ENCODE data around the gene MEGF10. TPM values are rescaled to one million over a fixed set of nuclear protein-coding genes. Genes with fewer than 3 reads are reported as not detected.
"Not testable (repeated sequence)": the region's sequence is repeated elsewhere in the genome, so short reads cannot be mapped to it uniquely, and the experiment has no call there.

Gene MEGF10
- 1.1 and 2.7 TPM in 2 replicates for total RNA-seq (2014; rRNA removed; shearing (Covaris generic))
- polyA plus RNA-seq (2015; cell fraction: cytosol; rRNA removed), result 0.03 and 0.05 TPM in 2 replicates
- polyA plus RNA-seq (2015; cell fraction: nucleus; rRNA removed), result 0.19 and 0.20 TPM in 2 replicates

DNA sequence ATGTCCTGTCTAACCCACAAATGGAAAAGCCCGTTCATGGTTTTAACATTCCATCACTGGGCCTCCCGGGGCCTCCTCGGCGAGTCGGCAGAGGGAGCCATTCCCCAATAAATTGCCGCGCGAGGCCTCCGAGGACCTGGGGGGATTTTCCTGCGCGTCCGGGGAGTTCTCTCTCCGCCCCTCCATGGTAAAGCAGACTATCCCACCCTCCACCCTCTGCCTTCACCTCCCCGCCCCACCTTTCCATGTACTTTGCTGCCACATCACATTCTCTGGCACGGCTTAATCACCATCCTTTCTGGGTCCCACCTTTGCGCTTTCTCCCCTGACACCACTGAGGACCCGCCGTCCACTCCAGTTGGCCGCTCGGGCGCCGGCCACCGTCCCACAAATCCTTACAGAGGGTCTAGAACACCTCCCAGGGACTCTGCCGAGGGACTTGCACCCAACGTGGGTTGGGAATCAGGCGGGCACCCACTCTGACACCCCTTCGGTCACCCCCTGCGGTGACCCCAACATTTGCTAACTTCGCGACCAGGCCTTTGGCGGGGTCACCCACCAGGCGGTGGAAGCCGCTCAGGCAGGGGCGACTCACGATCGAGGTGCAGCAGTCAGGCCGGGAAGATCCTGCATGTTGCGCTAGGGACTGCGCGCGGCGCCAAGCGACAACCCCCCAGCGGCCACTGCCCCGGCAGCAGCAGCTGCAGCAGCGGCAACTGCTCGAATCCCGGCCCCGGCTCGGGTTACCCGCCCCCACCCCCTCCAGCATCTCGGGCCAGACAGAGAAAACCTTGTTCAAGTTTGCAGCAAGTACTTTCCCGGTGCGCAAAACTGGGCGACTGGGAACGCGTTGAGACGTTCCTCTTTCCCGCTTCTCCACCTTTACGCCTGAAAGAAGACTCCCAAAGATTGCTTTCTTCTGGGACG is at the start of gene MEGF10:
TSS of gene MEGF10 (plus strand) at position 778 of the 927 bp plus-strand sequence. CDS start 40,513 bp downstream, outside the sequence.
- DNase-seq (ENCODE audit: low read depth), result peak; percentile 39

DNA sequence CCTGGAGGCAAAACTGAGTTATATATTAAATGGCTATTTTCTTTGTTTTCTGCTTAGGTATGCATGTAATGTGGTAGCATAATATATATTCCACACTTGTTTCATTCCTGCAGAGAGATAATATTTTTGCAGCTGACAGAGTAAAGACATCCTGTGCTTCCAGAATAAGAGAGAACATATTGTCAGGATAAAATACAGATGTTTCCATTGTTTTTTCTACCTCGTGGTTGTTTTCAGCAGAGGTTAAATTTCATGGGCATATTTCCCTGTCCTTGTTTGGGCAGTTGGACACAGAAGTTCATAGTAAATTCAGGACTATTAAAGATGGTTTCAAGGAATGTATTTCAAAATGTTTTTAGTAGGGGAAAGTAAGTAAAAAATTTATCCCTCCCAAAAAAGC is 47.6 kb upstream of the MEGF10 start:
- DNase-seq (ENCODE audit: low read depth), result no peak

DNA sequence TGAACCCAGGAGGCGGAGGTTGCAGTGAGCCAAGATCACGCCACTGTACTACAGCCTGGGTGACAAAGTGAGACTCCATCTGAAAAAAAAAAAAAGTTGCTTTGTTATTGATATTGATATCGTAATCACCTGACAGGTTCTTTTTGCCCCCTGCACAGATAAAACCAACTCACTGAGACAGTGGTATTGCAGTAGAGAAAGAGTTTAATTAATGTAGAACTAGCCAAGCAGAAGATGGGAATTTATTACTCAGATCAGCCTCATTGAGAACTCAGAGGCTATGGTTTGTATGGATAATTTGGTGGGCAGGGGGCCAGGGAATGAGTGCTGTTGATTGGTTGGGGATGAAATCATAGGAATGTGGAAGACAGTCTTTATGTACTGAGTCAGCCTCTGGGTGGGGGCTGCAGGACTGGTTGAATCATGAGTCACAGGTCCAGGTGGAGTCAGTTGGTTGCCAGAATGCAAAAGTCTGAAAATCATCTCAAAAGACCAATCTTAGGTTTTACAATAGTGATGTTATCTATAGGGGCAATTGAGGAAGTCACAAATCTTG is 35.8 kb upstream of the MEGF10 start:
- peak; percentile 95 for DNase-seq (ENCODE audit: low read depth)

DNA sequence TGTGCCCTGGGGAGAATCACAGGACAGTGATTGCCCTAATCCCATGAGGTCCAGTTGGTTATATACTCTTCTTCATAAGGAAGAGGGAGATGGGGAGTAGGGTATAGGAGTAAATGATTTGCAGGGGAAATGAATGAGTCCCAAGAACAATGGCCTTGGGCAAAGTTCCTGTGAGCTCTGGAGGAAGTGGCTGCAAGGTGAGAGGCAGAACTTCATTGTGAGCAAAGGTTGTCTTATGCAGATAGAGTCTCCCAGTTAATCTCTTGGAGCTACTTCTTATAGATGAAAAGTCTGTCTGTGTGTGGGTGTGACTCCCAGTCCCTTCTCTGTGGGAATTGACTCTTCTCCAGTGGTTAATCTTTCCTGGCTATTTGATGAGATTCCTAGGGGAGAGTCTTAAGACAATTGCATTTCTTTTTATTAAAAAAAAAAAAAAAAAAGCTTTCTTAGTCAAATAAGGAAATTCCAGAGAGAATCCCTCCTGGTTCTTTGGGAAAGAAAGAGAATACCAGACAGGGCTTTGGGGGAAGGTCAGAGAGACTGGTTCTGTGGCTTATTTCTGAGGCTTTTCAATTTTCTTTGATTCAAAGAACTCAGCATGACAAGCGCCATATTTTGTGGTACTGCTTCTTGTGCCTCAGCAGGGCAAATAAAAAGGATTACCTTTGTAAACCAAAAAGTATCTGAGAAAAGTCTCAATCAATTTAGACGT is 33.6 kb upstream of the MEGF10 start:
- DNase-seq (ENCODE audit: low read depth), result no peak

DNA sequence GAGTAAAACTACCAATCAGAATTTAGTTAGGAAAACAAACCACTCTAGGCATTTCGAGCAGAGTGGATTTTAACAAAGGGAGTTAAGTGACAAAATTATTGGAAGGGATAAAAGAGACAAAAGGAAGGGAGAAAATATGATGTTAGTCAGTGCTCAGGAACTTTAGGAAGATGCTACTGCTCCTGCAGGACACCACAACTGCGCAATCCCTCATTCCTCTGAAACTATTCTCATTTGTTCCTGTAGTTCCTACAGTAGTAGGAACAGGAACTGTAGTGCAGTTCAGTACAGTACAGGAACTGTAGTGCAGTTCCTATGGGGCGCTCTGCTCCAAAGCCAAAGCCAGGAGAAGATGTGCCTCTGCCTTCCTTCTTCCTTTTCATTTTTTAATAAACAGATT is 29.9 kb upstream of the MEGF10 start:
- no peak for DNase-seq (ENCODE audit: low read depth)

DNA sequence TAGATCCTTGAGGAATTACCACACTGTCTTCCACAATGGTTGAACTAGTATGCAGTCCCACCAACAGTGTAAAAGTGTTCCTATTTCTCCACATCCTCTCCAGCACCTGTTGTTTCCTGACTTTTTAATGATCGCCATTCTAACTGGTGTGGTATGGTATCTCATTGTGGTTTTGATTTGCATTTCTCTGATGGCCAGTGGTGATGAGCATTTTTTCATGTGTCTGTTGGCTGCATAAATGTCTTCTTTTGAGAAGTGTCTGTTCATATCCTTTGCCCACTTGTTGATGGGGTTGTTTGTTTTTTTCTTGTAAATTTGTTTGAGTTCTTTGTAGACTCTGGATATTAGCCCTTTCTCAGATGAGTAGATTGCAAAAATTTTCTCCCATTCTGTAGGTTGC is 25.1 kb upstream of the MEGF10 start:
- not testable (repeated sequence) for DNase-seq (ENCODE audit: low read depth)

DNA sequence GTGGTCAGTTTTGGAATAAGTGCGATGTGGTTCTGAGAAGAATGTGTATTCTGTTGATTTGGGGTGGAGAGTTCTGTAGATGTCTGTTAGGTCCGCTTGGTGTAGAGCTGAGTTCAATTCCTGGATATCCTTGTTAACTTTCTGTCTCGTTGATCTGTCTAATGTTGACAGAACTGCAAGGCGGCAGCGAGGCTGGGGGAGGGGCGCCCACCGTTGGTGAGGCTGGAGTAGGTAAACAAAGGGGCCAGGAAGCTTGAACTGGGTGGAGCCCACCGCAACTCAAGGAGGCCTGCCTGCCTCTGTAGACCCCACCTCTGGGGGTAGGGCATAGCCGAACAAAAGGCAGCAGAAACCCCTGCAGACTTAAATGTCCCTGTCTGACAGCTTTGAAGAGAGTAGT is 22.3 kb upstream of the MEGF10 start:
- not testable (repeated sequence) for DNase-seq (ENCODE audit: low read depth)

DNA sequence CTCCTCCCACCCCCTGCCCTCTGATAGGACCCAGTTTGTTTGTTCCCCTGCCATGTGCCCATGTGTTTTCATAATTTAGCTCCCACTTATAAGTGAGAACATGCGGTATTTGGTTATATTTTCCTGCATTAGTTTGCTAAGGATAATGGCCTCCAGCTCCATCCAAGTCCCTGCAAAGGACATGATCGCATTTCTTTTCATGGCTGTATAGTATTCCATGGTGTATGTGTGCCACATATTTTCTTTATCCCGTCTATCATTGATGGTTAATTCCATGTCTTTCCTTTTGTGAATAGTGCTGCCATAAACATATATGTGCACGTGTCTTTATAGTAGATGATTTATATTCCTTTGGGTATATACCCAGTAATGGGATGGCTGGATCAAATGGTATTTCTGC is 19.9 kb upstream of the MEGF10 start:
- not testable (repeated sequence) for DNase-seq (ENCODE audit: low read depth)

DNA sequence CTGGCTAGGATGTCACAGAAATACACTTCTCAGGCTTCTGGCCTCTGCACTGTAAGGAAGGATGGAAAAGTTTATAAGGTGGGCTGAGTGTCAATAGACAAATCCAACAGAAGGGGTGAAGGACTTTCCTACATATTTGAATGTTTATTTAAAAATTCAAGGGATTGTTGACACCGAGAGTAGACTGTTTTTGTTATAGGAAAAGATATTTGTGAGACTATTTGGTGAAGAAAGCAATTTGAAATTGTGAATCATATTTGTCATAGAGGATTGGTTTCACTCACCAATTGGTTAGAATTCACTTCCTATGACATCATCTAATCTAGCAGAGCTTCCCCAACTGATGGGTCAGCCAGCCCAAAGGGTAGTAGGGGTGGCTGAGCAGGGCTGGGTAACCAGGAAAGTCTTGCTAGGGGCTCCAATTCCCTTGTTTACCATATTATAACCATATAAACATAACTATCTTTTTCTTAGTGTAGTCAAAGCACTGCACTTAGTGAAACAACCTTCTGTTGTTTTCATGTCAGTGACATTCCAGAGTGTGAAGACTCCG is 14.9 kb upstream of the MEGF10 start:
- DNase-seq (ENCODE audit: low read depth), result no peak

DNA sequence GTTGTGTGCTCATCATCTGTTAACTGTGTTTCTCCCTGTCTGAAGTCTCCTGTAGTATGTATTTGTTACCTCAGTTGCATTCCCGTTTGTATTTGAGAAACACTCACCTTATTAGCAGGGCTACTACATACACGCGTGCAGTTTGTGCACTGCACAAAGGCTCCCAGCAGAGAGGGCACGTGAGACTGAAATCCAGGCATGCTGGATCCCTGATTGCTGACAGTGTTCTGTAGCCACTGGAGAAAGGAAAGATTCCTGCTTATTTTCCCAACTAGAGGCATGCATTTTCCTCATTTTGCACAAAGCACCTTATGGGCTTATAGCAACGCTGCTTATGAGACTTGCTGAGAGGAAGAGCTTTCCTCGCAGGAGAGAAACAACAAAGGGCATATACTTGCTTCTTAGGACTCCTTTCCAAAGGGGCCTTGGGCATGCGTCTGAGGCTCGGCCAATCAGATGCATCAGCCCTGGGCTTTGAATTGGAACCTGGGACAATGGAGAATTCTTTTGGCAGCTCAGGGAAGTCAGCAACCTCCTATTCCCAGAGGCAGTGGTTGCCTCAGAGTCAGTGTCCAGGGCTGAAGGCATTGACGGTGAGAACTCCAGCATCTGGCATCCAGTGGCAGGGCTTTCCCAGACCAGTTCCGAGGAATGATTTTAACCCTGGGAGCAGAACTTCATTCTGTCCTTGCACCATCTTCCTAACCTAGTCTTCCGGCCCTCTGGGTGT is 9.9 kb upstream of the MEGF10 start:
- no peak for DNase-seq (ENCODE audit: low read depth)

DNA sequence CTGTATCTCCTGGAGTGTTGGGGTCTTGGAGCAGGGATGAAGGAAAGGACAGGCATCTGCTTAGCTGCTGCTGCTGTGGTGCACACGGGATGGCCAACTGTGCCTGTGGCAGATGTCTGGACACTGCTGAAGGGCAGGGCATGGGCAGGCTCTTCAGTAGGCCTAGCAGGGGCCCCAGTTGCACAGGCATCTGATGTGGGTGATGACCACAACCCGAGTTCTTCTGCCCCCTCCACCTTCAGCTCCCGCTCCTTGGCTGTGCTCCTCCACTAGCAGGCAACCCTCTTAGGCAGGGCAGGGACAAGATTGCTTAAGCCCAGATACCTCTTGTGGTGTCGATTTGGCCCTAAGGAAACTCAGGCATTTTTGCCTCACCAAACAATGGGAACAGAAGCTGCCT is 9.0 kb upstream of the MEGF10 start:
- DNase-seq (ENCODE audit: low read depth), result no peak

DNA sequence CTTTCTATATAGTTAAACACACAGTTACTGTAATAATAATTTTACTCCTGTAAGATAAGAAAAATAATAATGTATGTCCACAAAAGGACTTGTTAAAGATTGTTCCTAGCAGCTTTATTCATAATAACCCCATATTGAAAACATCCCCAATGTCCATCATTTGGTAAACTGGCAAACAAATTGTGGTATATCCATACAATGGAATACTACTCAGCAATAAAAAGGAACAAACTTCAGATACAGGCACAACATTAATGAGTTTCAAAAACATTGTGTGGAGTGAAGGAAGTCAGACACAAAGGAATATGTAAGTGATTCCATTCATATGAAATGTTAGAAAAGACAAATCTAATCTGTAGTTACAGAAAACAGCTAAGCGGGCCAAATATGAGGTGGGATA is 1.9 kb upstream of the MEGF10 start:
- no peak for DNase-seq (ENCODE audit: low read depth)

DNA sequence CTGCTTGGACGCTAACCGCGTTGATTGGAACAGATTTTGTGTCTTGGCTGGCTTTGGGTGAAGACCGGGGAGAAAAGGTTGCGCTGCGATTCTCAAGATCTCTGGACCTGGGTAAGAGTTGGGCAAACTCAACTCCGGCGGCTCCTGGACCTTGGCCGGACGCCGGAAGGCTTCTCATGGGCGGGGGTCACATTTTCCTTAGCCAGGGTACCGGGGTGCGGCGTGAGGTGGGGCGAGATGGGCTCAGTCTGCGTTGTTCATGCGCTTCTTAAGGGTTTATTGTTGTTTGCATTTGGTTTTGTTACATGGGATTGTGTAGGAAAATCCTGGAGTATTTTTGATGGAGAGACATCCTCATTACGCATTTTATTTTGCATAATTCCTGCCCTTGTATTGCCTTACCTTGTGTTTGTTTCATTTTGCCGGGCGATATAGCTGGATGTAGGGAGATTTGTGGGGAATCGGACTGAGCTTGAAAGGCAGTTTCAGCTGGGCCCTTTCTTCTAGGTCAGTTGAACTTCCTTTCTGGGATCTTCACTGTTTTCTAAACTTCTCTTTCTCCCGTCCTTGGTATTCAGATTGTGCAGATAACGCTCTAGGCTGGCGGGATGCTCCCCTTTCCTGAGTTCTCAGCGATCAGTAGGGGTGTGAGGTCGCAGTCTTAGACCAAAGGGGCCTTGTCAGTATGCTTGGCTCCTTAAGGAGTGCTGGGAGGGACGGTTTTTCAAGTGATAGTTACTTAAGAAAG is 524 bp downstream of the MEGF10 start:
- DNase-seq (ENCODE audit: low read depth), result no peak

DNA sequence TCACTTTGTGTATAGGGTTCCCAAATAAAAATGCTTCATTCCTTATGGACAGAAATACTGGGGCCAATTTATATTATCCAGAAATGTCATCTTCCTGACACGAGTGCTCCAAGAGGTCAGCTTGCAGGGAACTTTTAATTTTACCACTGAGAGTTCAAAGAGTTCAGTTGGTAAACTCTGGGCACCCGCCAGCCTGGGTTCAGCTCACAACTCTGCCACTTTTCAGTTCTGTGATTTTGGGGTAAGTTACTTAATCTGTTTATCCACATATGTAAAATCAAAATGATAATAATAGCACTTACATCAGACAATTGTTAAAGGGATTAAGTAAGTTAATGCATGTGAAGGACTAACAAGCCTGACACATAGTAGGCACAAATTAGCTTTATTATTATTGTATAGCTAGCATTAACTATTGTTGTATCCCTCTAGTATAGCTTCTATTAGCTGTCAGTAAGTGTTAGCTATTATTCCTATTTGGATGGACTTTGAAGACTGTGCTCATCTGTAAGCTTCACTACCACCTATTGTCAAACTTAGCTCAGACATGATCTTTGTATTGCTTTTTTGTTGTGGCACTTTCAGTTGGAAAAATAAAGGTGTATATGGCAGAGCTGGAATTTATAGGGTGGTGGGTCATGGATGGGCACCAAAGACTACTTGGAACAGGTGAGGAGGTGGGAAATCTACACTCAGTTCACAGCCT is 1.6 kb downstream of the MEGF10 start:
- DNase-seq (ENCODE audit: low read depth), result no peak

DNA sequence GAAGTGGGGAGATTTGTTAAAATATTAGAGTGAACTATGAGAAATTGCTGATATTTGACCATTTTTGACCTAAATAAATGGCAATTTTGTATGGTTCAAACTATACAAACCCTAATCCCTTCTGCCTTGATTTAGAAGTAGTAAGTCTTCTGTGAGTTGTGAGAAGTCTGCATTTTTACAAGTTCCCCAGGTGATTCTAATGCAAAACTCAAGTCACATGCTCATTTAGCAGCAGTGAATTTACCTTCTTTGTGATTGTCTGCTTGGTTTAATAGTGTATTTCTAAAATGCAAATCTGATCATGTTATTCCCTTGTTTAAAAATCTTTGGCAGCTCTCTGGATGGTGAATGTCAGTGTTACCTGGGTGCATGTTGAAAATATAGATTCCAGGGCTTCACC is 2.8 kb downstream of the MEGF10 start:
- DNase-seq (ENCODE audit: low read depth), result no peak

DNA sequence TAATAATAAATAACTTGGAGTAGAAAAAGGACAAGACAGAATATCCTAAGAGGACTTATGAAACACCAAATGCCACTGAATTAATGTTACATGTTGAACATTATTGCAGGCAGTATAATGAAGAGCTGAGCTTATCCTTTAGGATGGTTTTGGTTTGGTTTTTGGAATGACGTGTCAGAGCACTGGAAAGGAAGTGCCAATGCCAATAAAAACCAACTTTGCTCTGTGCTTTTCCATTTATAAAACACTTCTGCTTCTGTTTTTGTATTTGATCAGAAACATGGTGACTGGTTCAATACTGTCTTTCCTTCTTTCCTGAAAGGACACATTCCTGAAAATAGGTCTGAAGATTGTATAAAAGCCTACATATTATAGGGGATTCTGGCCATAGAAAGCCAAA is 4.2 kb downstream of the MEGF10 start:
- no peak for DNase-seq (ENCODE audit: low read depth)

DNA sequence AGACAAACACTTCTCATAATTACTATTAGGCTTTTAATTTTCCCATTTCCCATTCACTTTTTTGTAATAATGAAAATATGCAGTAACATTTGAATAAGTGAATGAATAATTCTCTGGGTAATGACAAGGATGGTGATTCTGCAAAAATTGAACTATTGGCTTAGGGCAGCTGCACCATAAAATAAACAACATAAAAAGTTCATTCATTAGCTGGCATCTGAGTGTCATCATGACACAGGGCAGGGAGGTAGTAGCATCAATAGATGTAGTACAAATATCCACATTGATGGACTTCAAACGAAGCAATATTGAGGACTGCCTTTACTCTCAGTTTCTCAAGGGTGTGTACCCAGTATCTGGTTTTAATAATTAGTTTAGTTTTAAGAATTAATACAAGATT is 4.9 kb downstream of the MEGF10 start:
- DNase-seq (ENCODE audit: low read depth), result no peak

DNA sequence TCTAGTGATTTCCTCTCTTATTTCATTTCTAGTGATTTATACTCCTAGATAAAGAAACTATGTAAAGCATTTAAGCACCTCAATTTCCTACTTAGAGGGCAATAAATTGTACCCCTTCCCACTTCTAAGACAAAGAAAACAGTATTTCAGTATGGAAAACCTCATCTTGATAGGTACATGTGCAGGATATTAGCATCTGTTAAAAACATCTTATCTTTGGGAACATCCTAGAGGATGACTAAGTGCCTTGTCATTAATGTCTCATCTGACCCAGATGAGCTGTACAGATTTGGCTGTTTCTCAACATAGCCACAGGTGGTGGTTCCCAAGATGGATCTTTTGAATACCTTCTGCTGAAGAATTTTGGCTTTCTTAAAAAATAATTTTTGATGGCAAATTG is 5.7 kb downstream of the MEGF10 start:
- DNase-seq (ENCODE audit: low read depth), result peak; percentile 80

DNA sequence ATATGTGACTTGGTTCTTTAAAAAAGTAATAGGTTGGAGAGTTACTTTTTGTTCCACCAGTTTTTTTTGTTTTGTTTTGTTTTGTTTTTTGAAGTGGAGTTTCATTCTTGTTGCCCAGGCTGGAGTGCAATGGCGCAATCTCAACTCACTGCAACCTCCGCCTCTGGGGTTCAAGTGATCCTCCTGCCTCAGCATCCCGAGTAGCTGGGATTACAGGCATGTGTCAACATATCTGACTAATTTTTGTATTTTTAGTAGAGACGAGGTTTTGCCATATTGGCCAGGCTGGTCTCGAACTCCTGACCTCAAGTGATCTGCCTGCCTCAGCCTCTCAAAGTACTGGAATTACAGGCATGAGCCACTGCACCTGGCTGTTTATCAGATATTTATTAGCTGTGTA is 6.3 kb downstream of the MEGF10 start:
- DNase-seq (ENCODE audit: low read depth), result not testable (repeated sequence)

All from HT1080 (cell line).